ENCODE data around the gene BEGAIN.

BEGAIN gene

GRCh38 chr14:100615736-100616695 lies 28.8 kb upstream of the BEGAIN start:
- no peak for DNase-seq

GRCh38 chr14:100614803-100615202 lies 27.6 kb upstream of the BEGAIN start:
- DNase-seq: no peak

GRCh38 chr14:100612986-100613385 lies 25.8 kb upstream of the BEGAIN start:
- no peak for DNase-seq

- no peak for DNase-seq
Measured at GRCh38 chr14:100611811-100612480, 24.7 kb upstream of the BEGAIN start.

- peak; percentile 11 for DNase-seq
Measured at GRCh38 chr14:100610511-100611217, 23.4 kb upstream of the BEGAIN start.

- DNase-seq: no peak
Measured at GRCh38 chr14:100609941-100610391, 22.7 kb upstream of the BEGAIN start.

GRCh38 chr14:100609331-100609870 lies 22.2 kb upstream of the BEGAIN start:
- no peak for DNase-seq

- no peak for DNase-seq
Measured at GRCh38 chr14:100608586-100609330, 21.5 kb upstream of the BEGAIN start.

GRCh38 chr14:100608064-100608463 lies 20.8 kb upstream of the BEGAIN start:
- no peak for DNase-seq

GRCh38 chr14:100607611-100607956 lies 20.4 kb upstream of the BEGAIN start:
- no peak for DNase-seq

GRCh38 chr14:100606687-100607610 lies 19.7 kb upstream of the BEGAIN start:
- no peak for DNase-seq

GRCh38 chr14:100605706-100606686 lies 18.8 kb upstream of the BEGAIN start:
- DNase-seq: no peak

GRCh38 chr14:100605230-100605629 lies 18.0 kb upstream of the BEGAIN start:
- DNase-seq: no peak

- DNase-seq: no peak
Measured at GRCh38 chr14:100604709-100605108, 17.5 kb upstream of the BEGAIN start.

GRCh38 chr14:100604121-100604501 lies 16.9 kb upstream of the BEGAIN start:
- DNase-seq: no peak

- no peak for DNase-seq
Measured at GRCh38 chr14:100603341-100604120, 16.3 kb upstream of the BEGAIN start.

- DNase-seq: no peak
Measured at GRCh38 chr14:100602621-100603230, 15.5 kb upstream of the BEGAIN start.

- no peak for DNase-seq
Measured at GRCh38 chr14:100601914-100602313, 14.7 kb upstream of the BEGAIN start.

- DNase-seq: no peak
Measured at GRCh38 chr14:100601064-100601463, 13.8 kb upstream of the BEGAIN start.

All from NCI-H226 (cell line).